CD14-positive monocyte (primary cell): ENCODE results near the gene REXO5. TPM values are rescaled to one million over a fixed set of nuclear protein-coding genes. Genes with fewer than 3 reads are reported as not detected.

ENCODE experiments used
- DNase-seq, 3 donors: peaks; one replicate each; pipeline ENCODE4 v3.0.0-alpha.2; 2011 to 2022
- H2AFZ ChIP-seq: 2 replicates; pipeline ENCODE4 v1.6.0; 2012; ENCODE audit warnings: mild to moderate bottlenecking, low read depth, low read length, inconsistent platforms; ENCODE audit not compliant: insufficient read depth, poor library complexity, severe bottlenecking
- H3K27ac ChIP-seq, 2 donors: 1 replicate in 1 of 2; 2 replicates in 1 of 2; pipeline ENCODE4 v1.5.1; 2012 to 2013; ENCODE audit warnings: low read length in 2 of 2, control low read depth in 1 of 2, inconsistent platforms in 1 of 2, low read depth in 1 of 2, mild to moderate bottlenecking in 1 of 2
- H3K27me3 ChIP-seq, 2 donors: one replicate each; pipeline versions ENCODE4 v1.6.0 to v1.6.1; 2011 to 2013; ENCODE audit warnings: low read length in 2 of 2; ENCODE audit not compliant: control insufficient read depth in 2 of 2, insufficient read depth in 2 of 2
- H3K36me3 ChIP-seq, 2 donors: replicated peaks in 1 of 2; 1 replicate in 1 of 2; 2 replicates in 1 of 2; pipeline versions ENCODE4 v1.5.1 to v1.6.1; 2012 to 2013; ENCODE audit warnings: low read length in 2 of 2, control low read depth in 1 of 2, inconsistent platforms in 1 of 2, mild to moderate bottlenecking in 1 of 2; ENCODE audit not compliant: insufficient read depth in 2 of 2, control insufficient read depth in 1 of 2
- H3K4me1 ChIP-seq, 2 donors: 1 replicate in 1 of 2; 2 replicates in 1 of 2; pipeline versions ENCODE4 v1.5.1 to v1.6.1; 2012 to 2013; ENCODE audit warnings: low read length in 2 of 2, control low read depth in 1 of 2, inconsistent platforms in 1 of 2, mild to moderate bottlenecking in 1 of 2, moderate library complexity in 1 of 2; ENCODE audit not compliant: insufficient read depth in 2 of 2, control insufficient read depth in 1 of 2
- H3K4me2 ChIP-seq: replicated peaks from 2 replicates; pipeline ENCODE3; 2012; ENCODE audit warnings: low read length, moderate library complexity, mild to moderate bottlenecking; ENCODE audit not compliant: poor library complexity, severe bottlenecking; ENCODE audit errors: extremely low read depth
- H3K4me3 ChIP-seq, 3 experiments: fragments of 200-600 bp in 1 of 3; sonication (generic) in 1 of 3; replicated peaks in 1 of 3; 1 replicate in 2 of 3; 2 replicates in 1 of 3; pipeline ENCODE4 v1.5.1; 2011 to 2013; ENCODE audit warnings: low read length in 3 of 3, mild to moderate bottlenecking in 3 of 3, control low read depth in 2 of 3, low read depth in 2 of 3, inconsistent platforms in 1 of 3, moderate library complexity in 1 of 3
- H3K79me2 ChIP-seq: 2 replicates; pipeline ENCODE4 v1.6.0; 2012; ENCODE audit warnings: mild to moderate bottlenecking, control low read depth, inconsistent platforms, low read length, moderate library complexity; ENCODE audit not compliant: insufficient read depth
- H3K9ac ChIP-seq: 2 replicates; pipeline ENCODE4 v1.6.0; 2017; ENCODE audit warnings: low read length, mild to moderate bottlenecking; ENCODE audit not compliant: insufficient read depth, poor library complexity, severe bottlenecking
- H3K9me3 ChIP-seq, 2 donors: replicated peaks in 1 of 2; 1 replicate in 1 of 2; 2 replicates in 1 of 2; pipeline versions ENCODE4 v1.5.1 to v1.6.1; 2012 to 2013; ENCODE audit warnings: low read length in 2 of 2, control low read depth in 1 of 2; ENCODE audit not compliant: control insufficient read depth in 1 of 2, insufficient read depth in 1 of 2
- H4K20me1 ChIP-seq: 2 replicates; pipeline ENCODE4 v1.6.0; 2012; ENCODE audit warnings: mild to moderate bottlenecking, low read length, control low read depth, moderate library complexity; ENCODE audit not compliant: insufficient read depth
- H3K27ac Mint-ChIP-seq, 7 donors: one replicate each; pipeline ENCODE4 v1.8.0; 2020; ENCODE audit warnings: mild to moderate bottlenecking in 7 of 7, mixed read lengths in 7 of 7, moderate library complexity in 6 of 7, inconsistent platforms in 2 of 7
- H3K27me3 Mint-ChIP-seq, 3 donors: one replicate each; pipeline ENCODE4 v1.8.0; 2021 to 2022; ENCODE audit warnings: low read depth in 3 of 3, mild to moderate bottlenecking in 3 of 3, mixed read lengths in 3 of 3, moderate library complexity in 3 of 3, inconsistent platforms in 1 of 3
- H3K36me3 Mint-ChIP-seq, 2 donors: one replicate each; pipeline ENCODE4 v1.8.0; 2020; ENCODE audit warnings: mixed read lengths in 2 of 2, inconsistent platforms in 1 of 2, mild to moderate bottlenecking in 1 of 2
- H3K4me1 Mint-ChIP-seq: one replicate; pipeline ENCODE4 v1.8.0; 2020; ENCODE audit warnings: mild to moderate bottlenecking, mixed read lengths
- H3K4me3 Mint-ChIP-seq, 2 donors: one replicate each; pipeline ENCODE4 v1.8.0; 2020; ENCODE audit warnings: mild to moderate bottlenecking in 2 of 2, mixed read lengths in 2 of 2, moderate library complexity in 1 of 2
- H3K9me3 Mint-ChIP-seq, 7 donors: one replicate each; pipeline ENCODE4 v1.8.0; 2020 to 2022; ENCODE audit warnings: mixed read lengths in 7 of 7, mild to moderate bottlenecking in 6 of 7, moderate library complexity in 6 of 7, inconsistent platforms in 2 of 7
- WGBS: methylation state at CpG from one replicate; pipeline ENCODE4 v1.1.5; 2013; ENCODE audit warnings: missing lambda C conversion rate; ENCODE audit not compliant: insufficient coverage; 5-methylcytosine and 5-hydroxymethylcytosine counted together
- intact Hi-C, 2 donors: fragments of 100-400 bp; cut with micrococcal nuclease; formaldehyde crosslinking; loops; one replicate each; pipeline versions ENCODE4 v1.15.0 to v1.15.1; 2023
- polyA plus RNA-seq, 3 donors: library from polyadenylated mRNA; depleted of rRNA in 1 of 3; unstranded in 2 of 3; stranded (reverse) in 1 of 3; fragments of 300-500 nt in 2 of 3; fragments of >200 nt in 1 of 3; fragmentation: Illumina TruSeq in 2 of 3; gene quantifications; 1 replicate in 2 of 3; 2 replicates in 1 of 3; pipeline ENCODE4 v1.2.3, GENCODE V29; 2012 to 2021
- TF ChIP-seq, protein P1 (sequence below): fragments of 200-600 bp; IDR thresholded peaks from one replicate; pipeline ENCODE4 v1.8.0; 2022; ENCODE audit warnings: antibody characterized with exemption, mild to moderate bottlenecking

Gene REXO5
- polyA plus RNA-seq, 3 donors, result 0.52 to 1.4 (median 0.55) TPM

DNA sequence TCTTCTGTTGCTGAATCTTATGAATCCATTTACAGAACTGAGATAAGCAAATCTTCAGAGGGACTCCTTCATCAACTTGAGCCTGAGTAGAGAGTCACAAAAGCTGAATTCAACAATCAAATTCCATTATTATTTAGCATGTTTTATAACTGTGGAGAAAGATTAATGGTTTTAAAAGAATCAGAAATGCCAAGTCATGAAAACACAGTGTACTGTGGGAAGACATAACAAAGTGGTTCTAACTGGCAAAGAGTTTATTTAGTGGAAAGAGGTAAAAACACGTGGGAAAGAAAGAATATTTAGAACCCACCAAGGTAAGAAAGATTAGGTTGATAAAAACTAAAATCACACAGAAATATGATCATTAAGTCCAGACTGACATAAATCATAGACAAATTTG, 5.0 kb upstream of the REXO5 start:
- Histone ChIP-seq H3K36me3 (peaks cover 36 to 56% of the 10 kb centered on the region in 2 donors), H3K27me3 (no peaks in the 10 kb centered on the region), H3K9me3 (no peaks in the 10 kb centered on the region), H2AFZ (no peak overlapping the region), H4K20me1 (no peaks in the 10 kb centered on the region), H3K4me2 (no peak overlapping the region), H3K79me2 (peaks cover 9% of the 10 kb centered on the region), H3K4me3 (no peak overlapping the region), H3K27ac (no peak overlapping the region), H3K4me1 (peaks cover 9 to 15% of the 10 kb centered on the region in 2 donors), H3K9ac (no peak overlapping the region)
- no peak overlapping the region for H3K4me3 Mint-ChIP-seq
- H3K27me3 Mint-ChIP-seq, result no peaks in the 10 kb centered on the region
- WGBS, result no CpG with 5 or more reads among the region's 1 CpG
- H3K27ac Mint-ChIP-seq, result no peak overlapping the region
- no peak for DNase-seq
- H3K9me3 Mint-ChIP-seq, result no peaks in the 10 kb centered on the region
- peaks cover 11% of the 10 kb centered on the region for H3K4me1 Mint-ChIP-seq
- TF ChIP-seq, protein P1, sequence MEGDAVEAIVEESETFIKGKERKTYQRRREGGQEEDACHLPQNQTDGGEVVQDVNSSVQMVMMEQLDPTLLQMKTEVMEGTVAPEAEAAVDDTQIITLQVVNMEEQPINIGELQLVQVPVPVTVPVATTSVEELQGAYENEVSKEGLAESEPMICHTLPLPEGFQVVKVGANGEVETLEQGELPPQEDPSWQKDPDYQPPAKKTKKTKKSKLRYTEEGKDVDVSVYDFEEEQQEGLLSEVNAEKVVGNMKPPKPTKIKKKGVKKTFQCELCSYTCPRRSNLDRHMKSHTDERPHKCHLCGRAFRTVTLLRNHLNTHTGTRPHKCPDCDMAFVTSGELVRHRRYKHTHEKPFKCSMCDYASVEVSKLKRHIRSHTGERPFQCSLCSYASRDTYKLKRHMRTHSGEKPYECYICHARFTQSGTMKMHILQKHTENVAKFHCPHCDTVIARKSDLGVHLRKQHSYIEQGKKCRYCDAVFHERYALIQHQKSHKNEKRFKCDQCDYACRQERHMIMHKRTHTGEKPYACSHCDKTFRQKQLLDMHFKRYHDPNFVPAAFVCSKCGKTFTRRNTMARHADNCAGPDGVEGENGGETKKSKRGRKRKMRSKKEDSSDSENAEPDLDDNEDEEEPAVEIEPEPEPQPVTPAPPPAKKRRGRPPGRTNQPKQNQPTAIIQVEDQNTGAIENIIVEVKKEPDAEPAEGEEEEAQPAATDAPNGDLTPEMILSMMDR, result no peak
- intact Hi-C loops, result loop anchor here in 1 of 2 donors (5.0 kb wide), 1 partner anchor 281 kb away; no protein-coding TSS in a partner anchor
- peaks cover 27 to 35% of the 10 kb centered on the region in 2 donors for H3K36me3 Mint-ChIP-seq

DNA sequence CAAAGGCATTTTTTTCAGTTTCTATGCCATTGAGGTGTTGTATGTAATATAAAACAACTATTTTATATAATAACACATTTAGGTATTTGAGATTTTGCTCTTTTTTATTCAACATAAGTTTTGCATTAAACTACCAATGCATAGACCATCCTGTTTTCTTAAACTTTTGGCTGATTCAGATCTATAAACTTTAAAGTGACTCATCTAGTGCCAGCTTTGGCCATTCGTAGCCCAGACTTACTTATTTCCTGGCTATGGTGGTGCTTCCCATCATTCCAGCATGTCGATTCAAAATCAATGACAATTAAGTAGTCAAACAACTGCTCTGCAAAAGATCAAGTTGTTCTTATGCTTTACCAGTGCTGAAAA, 3.2 kb upstream of the REXO5 start:
- no peak overlapping the region for H3K27ac ChIP-seq
- Mint-ChIP-seq H3K4me1 (peaks cover 23% of the 10 kb centered on the region), H3K27me3 (no peaks in the 10 kb centered on the region), H3K27ac (no peak overlapping the region), H3K36me3 (peaks cover 16 to 24% of the 10 kb centered on the region in 2 donors), H3K4me3 (no peak overlapping the region), H3K9me3 (no peaks in the 10 kb centered on the region)
- no peak overlapping the region for H3K4me2 ChIP-seq
- DNase-seq, result no peak
- peaks cover 19 to 25% of the 10 kb centered on the region in 2 donors for H3K4me1 ChIP-seq
- H3K9me3 ChIP-seq, result no peaks in the 10 kb centered on the region
- no peak overlapping the region for H3K4me3 ChIP-seq
- peaks cover 20 to 40% of the 10 kb centered on the region in 2 donors for H3K36me3 ChIP-seq
- intact Hi-C loops, result loop anchor here in 1 of 2 donors (5.0 kb wide), 1 partner anchor 279 kb away; no protein-coding TSS in a partner anchor
- WGBS, result 96% methylated on average over 2 of the region's 2 CpGs
- peaks cover 18% of the 10 kb centered on the region for H3K79me2 ChIP-seq
- no peaks in the 10 kb centered on the region for H4K20me1 ChIP-seq
- no peak overlapping the region for H2AFZ ChIP-seq
- TF ChIP-seq, protein P1, result no peak
- H3K27me3 ChIP-seq, result no peaks in the 10 kb centered on the region
- H3K9ac ChIP-seq, result no peak overlapping the region
